ENCODE results near the gene RAVER2.

DNA sequence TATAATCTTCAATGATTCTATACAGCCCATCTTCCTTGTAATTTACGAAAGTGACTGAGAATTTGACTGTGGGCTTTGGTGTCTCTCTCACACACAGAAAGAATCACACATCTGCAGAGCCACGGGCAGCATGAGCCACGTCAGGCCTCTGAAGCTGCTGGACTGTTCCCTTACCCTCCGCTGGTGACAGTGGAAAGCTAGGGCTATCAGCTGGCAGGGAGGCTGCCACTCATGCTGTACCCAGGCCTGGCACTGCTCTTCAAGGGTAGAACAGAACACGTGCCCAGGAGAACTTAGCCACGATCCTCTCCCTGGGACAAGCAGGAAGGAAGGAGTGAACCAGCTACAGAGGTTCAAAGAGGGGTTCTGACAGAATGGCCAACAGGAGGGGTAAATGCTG, 130.7 kb downstream of the RAVER2 start:
- TF ChIP-seq POLR2AphosphoS2 (IDR thresholded peaks at IDR 0.05; ENCODE audit: low read depth, low read length) (no peak), POLR2A (IDR thresholded peaks at IDR 0.05; ENCODE audit: low read depth, low read length) (no peak), POLR2AphosphoS5 (IDR thresholded peaks at IDR 0.05; ENCODE audit: low read length) (no peak), TCF12 (IDR thresholded peaks at IDR 0.05; ENCODE audit: low read depth, low read length) (no peak)
- TF ChIP-seq, protein P1, sequence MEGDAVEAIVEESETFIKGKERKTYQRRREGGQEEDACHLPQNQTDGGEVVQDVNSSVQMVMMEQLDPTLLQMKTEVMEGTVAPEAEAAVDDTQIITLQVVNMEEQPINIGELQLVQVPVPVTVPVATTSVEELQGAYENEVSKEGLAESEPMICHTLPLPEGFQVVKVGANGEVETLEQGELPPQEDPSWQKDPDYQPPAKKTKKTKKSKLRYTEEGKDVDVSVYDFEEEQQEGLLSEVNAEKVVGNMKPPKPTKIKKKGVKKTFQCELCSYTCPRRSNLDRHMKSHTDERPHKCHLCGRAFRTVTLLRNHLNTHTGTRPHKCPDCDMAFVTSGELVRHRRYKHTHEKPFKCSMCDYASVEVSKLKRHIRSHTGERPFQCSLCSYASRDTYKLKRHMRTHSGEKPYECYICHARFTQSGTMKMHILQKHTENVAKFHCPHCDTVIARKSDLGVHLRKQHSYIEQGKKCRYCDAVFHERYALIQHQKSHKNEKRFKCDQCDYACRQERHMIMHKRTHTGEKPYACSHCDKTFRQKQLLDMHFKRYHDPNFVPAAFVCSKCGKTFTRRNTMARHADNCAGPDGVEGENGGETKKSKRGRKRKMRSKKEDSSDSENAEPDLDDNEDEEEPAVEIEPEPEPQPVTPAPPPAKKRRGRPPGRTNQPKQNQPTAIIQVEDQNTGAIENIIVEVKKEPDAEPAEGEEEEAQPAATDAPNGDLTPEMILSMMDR (IDR thresholded peaks at IDR 0.05 in 2 of 3, conservative IDR thresholded peaks at IDR 0.05 in 1 of 3; ENCODE audit: control insufficient read depth in 2 of 3, extremely low read depth in 1 of 3, insufficient read depth in 1 of 3, low read depth in 3 of 3, low read length in 3 of 3) = no peak

Data from GM12878 (cell line).